GM18909 (cell line): ENCODE data around the gene UBE4B.
A peak's percentile ranks its signal among the peaks of the same experiment; 100 is the strongest.

Experiments used
- ATAC-seq: cut with Tn5 transposase; IDR thresholded peaks from one replicate; pipeline ENCODE4 v1.9.1; 2021; ENCODE audit warnings: mild to moderate bottlenecking; ENCODE audit not compliant: unreplicated experiment, poor library complexity

Gene UBE4B

DNA sequence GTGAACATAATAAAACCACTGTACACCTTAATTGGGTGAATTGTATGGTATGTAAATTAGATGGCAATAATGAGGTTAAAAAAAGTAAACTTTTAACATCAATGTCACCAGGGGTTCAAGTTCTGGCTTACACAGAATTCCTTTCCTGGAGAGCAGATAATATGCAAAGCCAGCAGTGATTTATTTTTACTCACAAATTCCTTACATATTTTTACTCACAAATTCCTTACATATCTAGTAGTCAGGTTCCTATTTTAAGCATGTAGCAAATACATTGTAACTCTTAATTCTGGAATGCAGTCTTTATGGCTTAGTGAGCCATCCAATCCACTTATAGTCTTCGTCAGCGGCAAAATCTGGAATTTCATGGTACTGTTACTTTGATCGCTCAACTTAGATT lies 1.3 kb upstream of the UBE4B start:
- no peak for ATAC-seq

- peak; percentile 0 for ATAC-seq
Observed at GRCh38 chr1:10033359-10033845, 644 bp downstream of the UBE4B start.

DNA sequence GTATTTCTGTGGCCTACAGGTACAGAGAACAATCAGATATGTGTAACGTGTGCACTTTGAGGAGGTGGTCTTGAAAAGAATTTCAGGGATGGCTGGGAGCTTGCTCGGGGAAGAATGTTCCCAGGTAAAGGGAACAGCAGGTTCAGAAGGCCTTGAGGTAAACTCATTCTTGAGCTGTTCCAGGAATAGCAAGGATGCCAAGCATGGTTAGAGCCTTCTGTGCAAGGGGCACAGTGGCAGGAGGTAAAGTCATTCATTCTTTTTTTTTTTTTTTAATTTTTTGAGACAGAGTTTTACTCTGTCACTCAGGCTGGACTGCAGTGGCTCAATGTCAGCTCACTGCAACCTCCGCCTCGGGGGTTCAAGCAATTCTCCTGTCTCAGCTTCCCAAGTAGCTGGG lies 10.0 kb downstream of the UBE4B start:
- ATAC-seq, result no peak

DNA sequence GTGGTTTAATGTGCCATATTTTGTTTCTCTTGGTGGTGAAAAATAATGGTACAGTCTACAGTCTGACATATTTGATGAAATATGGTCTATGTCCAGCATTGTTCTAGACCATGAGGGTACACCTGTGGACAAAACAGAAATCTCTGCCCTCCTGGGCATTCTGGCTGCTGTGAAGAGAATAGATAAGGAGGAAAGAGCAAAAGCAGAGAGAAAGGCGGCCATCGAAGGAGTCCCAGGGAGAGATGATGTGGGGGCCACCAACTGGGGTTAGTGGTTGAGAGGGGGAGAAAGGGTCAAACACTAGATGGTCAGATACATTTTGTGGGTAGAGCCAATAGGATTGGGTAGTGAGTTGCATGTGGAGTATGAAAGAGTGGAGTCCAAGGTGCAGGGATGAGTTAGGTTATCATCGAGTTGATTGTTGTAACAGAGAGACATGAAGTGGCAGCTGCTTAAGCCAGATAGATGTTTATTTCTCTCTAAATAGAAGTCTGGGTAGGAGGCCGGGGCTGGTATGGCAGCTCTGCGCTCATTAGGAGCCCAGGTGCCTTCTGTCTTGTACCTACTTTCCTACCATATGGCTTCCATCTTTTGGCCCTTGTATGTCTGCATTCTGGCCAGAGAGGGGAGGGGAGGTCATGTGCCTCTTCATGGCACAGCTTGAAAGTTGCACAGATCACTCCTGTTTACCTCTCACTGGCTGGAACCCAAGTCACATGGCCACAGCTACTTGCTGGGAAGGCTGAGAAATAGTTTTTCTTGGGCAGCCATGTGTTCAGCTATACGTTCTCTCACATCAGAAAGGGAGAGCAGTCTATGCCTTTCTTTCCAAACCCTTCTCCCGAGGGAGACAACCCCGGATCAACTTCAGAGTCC lies 13.0 kb downstream of the UBE4B start:
- no peak for ATAC-seq

DNA sequence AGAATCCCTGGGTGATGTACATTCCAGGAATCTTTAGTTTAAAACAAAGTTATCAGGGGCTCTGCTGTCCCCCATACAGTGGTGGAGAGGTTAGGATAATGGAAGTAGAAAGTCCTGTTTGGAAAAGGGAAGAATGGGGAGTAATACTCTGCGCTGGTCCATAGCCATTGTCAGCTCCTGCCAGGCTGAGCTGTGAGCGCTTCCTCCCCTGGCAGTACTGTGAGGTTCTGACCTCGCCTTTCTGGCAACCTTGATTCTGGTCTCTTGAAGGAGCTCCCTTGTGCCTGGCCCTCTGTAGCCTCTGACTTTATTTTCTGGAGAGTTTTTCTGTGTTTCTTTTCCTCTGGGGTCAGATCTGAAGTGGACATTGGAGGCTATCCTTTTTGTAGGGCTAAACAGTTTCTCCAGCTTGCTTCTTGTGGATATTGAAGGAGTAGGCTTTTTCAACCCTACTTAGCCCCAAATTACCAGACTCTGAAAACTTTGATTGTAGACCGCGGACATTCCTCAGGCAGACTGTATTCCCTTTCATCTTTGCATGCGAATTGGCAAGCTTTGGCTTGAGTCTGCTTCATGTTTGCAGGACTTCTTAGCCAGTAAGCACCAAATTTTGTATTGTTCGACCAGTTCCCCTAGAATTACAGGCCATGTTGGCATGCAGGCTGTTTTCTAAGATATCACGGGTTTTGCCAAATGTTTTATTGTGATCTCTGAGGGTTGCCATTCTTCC lies 13.8 kb downstream of the UBE4B start:
- no peak for ATAC-seq

- no peak for ATAC-seq
Observed at GRCh38 chr1:10048601-10049000, 15.8 kb downstream of the UBE4B start.

- ATAC-seq, result no peak
Observed at GRCh38 chr1:10050611-10051010, 17.9 kb downstream of the UBE4B start.

DNA sequence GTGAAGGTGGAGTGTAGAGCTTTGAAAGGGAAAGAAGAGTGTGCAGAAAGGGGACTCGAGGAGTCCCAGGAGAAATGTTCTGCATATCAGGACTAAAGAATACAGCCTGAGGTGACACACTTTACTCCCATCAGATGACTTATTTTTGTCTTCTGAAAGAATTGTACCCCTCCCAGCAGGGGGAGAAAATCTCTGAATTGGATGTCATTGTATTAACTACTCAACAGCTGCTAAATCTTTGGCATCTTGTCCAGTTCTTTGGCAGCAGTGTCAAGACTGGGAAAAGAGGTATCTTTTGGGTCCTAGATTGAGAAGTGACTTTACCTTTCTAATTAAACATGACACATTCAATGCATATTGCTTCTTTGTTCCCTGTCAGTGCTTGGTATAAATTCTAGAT lies 18.9 kb downstream of the UBE4B start:
- ATAC-seq, result no peak

- no peak for ATAC-seq
Observed at GRCh38 chr1:10052347-10052746, 19.6 kb downstream of the UBE4B start.

DNA sequence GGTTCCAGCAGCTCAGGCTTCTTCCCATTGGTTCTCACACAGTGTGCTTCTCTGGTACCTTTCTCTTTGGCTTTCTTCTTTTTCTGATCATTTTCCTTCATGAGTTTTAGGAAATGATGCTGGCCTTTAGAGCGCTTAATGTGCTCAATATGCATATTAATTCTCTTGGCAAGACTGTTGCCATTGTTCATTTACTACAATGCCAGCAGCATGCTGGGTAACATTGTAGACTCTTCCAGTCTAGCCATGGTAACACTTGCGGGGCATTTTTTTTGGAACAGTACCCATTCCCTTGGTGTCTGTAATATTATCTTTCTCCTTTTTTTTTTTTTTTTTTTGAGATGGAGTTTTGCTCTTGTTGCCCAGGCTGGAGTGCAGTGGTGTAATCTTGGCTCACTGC lies 21.7 kb downstream of the UBE4B start:
- ATAC-seq, result no peak

DNA sequence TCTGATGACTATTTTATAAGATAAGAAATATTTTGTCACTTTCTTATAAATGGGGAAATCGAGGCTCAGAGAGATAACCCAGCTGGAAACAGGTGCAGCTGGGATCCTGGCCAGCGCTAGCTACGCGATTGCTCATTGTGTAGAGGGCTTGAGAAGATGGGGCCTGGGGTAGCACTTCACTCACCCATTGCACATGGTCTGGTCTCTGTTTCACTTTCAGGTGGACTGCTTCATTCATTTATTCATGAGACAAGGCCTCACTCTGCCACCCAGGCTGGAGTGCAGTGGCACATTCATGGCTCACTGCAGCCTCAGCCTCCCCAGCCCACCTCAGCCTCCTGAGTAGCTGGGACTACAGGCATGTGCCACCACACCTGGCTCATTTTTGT lies 23.8 kb downstream of the UBE4B start:
- ATAC-seq, result no peak

DNA sequence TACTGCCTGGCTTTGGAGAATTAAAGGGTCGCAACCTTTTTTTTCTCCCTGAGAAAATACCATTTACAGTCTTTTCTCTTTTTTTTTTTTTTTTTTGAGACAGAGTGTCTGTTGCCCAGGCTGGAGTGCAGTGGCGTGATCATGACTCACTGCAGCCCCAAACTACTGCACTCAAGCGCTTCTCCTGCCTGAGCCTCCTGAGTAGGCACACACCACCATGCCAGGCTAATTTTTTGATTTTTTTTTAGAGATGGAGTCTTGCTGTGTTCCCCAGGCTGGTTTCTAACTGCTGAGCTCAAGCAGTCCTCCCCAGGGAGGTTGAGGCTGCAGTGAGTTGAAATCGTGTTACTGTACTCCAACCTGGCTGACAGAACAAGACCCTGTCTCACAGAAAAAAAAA lies 24.6 kb downstream of the UBE4B start:
- ATAC-seq, result no peak

DNA sequence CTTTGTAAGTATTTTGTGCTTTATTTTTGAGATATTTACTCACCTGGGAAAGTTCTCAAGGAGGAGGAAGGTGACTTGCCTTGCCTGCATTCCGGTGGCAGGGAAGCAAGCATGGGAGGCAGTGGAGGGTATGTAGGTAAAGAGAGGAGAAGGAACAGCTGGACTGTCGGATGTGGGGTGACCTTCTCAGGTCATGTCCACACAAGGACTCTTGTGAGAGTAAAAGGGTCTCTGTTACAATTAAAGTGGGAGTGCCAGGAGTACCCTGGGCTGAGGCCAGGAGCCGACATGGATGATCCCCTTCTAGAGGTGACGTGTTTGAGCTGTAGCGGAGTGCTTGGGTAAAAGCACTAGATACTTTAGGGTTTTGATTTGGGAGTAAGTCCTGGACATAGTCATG lies 25.0 kb downstream of the UBE4B start:
- ATAC-seq, result no peak

DNA sequence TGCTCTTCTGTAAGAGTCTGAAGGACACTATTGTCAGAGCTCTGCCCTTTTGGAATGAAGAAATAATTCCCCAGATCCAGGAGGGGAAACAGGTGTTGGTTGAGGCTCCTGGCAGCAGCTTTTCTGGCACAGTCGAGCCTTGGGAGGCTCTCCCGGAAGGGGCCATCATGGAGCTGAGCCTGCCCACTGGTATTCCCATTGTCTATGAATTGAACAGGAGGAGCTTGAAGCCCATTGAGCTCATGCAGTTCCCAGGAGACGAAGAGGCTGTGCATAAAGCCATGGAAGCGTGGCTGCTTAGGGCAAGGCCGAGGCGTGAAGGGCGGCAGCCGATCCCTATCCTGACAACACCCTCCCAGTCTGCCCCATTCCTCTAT lies 26.6 kb downstream of the UBE4B start:
- no peak for ATAC-seq

GRCh38 chr1:10060311-10061100 lies 27.7 kb downstream of the UBE4B start:
- ATAC-seq, result no peak

- no peak for ATAC-seq
Observed at GRCh38 chr1:10061276-10061675, 28.5 kb downstream of the UBE4B start.

GRCh38 chr1:10063878-10064277 lies 31.1 kb downstream of the UBE4B start:
- ATAC-seq, result no peak

DNA sequence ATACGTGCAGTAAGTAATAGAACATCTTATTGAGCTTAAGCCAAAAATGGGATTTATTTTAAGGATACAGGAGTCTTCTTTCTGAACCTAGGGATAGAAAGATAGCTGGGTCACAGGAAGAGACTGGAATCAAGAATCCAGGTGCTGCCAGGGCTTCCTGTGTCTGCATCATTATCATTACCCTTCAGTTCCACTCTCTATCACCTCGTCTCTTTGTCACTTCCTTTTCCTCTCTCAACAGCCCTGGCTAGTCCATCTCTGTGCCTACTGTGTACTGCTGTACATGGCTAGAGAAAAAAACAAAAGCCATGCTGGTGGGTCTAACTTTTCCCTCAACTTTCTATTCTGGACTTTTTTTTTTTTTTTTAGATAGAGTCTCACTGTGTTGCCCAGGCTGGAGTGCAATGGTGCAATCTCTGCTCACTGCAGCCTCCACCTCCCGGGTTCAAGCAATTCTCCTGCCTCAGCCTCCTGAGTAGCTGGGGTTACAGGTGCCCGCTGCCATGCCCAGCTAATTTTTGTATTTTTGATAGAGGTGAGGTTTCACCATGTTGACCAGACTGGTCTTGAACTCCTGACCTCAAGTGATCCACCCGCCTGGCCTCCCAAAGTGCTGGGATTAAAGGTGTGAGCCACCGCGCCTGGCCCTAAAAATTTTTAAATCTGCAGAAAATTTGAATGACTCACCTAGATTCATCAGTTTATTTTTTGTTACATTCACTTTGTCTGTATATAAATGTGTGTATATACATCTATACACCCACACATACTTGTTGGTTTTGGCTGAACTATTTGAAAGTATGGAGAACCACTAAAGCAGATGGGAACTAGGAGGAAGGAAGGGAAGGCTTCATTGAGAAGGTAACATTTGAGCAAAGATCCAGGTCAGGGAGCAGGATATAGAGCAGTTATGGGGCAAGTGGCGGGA lies 31.9 kb downstream of the UBE4B start:
- no peak for ATAC-seq

DNA sequence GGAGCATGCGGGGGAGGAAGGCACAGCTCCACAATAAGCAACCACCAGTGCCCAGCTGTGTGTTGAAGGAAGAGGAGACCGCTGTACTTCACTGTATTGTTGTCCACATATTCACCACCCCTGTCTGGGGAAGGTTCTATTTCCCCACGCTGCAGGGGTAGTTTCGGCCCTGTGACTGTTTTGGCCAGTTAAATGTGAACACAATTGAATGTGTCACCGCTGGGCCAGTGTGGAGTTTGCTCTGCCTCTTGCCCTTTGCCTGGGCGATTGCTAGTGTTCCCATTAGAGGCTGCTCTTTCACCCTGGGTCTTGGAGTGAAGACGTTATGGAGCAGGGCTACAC lies 32.6 kb downstream of the UBE4B start:
- no peak for ATAC-seq

DNA sequence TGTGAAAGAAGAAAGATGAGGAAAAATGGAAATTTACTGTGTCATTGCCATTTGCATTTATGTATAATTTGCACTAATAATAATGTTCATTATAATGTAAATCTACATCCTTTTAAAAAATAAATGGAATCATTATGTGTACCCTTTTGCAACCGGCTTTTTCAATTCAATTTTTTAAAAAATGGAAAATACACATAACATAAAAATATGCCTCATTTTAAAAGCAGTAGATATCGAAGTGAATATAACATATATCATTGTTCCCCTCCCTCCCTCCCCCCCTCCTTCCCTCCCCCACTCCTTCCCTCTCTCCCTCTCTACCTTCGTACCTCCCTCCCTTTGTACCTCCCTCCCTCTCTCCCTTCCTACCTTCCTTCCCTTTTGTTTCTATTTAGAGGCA lies 33.0 kb downstream of the UBE4B start:
- no peak for ATAC-seq
